ENCODE results near the gene TSKS. TPM values are rescaled to one million over a fixed set of nuclear protein-coding genes. Genes with fewer than 3 reads are reported as not detected.

The TSKS gene
- polyA plus RNA-seq, 1 donor (not counting 4 experiments of a cell fraction or from before 2014, with no cell fraction given): 1.9 TPM

DNA sequence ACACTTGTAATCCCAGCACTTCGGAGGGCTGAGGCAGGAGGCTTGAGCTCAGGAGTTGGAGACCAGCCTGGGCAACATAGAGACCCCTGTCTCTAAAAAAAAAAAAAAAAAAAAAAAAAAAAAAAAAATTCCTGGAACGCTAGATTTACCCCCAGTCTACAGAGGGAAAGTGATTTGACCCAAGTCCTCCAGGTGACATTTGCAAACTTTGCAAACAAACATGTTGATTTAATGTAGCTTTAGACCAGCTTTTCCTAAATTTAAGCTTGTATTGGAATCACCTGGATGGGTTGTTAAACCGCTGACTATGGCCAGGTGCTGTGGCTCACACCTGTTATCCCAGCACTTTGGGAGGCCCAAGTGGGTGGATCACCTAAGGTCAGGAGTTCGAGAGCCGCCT lies 63.7 kb downstream of the TSKS start:
- H3K9ac ChIP-seq (ENCODE audit: control insufficient read depth, extremely low read depth, insufficient read depth, low read length): no peak overlapping the region
- no peak overlapping the region for H3K4me2 ChIP-seq (ENCODE audit: control insufficient read depth, extremely low read depth, insufficient read depth, low read depth, low read length)
- DNase-seq (ENCODE audit: low read depth, low spot score): no peak
- H3K27ac ChIP-seq (ENCODE audit: control insufficient read depth, insufficient read depth, low read length): no peak overlapping the region
- no peak for TF ChIP-seq EZH2 (IDR thresholded peaks at IDR 0.05; ENCODE audit: low read length)
- TF ChIP-seq, protein P1, sequence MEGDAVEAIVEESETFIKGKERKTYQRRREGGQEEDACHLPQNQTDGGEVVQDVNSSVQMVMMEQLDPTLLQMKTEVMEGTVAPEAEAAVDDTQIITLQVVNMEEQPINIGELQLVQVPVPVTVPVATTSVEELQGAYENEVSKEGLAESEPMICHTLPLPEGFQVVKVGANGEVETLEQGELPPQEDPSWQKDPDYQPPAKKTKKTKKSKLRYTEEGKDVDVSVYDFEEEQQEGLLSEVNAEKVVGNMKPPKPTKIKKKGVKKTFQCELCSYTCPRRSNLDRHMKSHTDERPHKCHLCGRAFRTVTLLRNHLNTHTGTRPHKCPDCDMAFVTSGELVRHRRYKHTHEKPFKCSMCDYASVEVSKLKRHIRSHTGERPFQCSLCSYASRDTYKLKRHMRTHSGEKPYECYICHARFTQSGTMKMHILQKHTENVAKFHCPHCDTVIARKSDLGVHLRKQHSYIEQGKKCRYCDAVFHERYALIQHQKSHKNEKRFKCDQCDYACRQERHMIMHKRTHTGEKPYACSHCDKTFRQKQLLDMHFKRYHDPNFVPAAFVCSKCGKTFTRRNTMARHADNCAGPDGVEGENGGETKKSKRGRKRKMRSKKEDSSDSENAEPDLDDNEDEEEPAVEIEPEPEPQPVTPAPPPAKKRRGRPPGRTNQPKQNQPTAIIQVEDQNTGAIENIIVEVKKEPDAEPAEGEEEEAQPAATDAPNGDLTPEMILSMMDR (optimal IDR thresholded peaks at IDR 0.05 in 1 of 3, IDR thresholded peaks at IDR 0.05 in 1 of 3, conservative IDR thresholded peaks at IDR 0.05 in 1 of 3; ENCODE audit: extremely low read depth in 1 of 3, insufficient read depth in 2 of 3, low read length in 3 of 3): no peak
- H3K4me3 ChIP-seq (ENCODE audit: control insufficient read depth in 2 of 3, extremely low read depth in 1 of 3, insufficient read depth in 2 of 3, low read depth in 1 of 3, low read length in 3 of 3): no peak overlapping the region
- no peaks in the 10 kb centered on the region for H3K4me1 ChIP-seq (ENCODE audit: control insufficient read depth, extremely low read depth, insufficient read depth, low read length)
- H3K27me3 ChIP-seq (ENCODE audit: control insufficient read depth, extremely low read depth, insufficient read depth, low read length): peaks cover 14% of the 10 kb centered on the region
- no peaks in the 10 kb centered on the region for H3K79me2 ChIP-seq (ENCODE audit: control insufficient read depth, insufficient read depth, low read length)
- no peaks in the 10 kb centered on the region for H3K36me3 ChIP-seq (ENCODE audit: control insufficient read depth in 2 of 2, extremely low read depth in 1 of 2, insufficient read depth in 2 of 2, low read length in 2 of 2)
- no peak overlapping the region for H2AFZ ChIP-seq (ENCODE audit: control insufficient read depth, low read length)
- no peaks in the 10 kb centered on the region for H3K9me3 ChIP-seq (ENCODE audit: control insufficient read depth, low read depth, low read length)
- H4K20me1 ChIP-seq (ENCODE audit: control insufficient read depth, extremely low read depth, insufficient read depth, low read length): no peaks in the 10 kb centered on the region
- no peak for FAIRE-seq
- H3K9me1 ChIP-seq (ENCODE audit: control insufficient read depth, extremely low read depth, insufficient read depth, low read length): no peaks in the 10 kb centered on the region
- dilution Hi-C loops (cut with MboI; ENCODE audit: extremely low pct_ligation_motif_present, low sequenced_read_pairs): no loop called here

DNA sequence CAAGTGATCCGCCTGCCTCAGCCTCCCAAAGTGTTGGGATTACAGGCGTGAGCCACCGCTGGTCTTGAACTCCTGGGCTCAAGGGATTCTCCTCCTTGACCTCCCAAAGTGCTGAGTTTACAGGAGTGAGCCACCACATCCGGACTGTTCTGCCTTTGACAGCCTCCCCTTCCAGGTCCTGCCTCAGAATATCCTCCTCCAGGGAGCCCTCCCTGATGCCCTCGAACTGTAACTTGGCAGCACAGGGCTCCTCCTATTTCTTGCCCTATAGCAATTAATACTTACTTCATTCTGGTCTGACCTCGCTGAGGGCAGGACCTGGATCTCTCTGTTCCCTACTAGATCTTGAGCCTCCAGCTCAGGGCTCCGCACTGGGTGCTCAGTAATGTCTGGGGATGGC lies 66.2 kb downstream of the TSKS start:
- DNase-seq (ENCODE audit: low read depth, low spot score): no peak
- Histone ChIP-seq H3K27me3 (ENCODE audit: control insufficient read depth, extremely low read depth, insufficient read depth, low read length) (peaks cover 14% of the 10 kb centered on the region), H3K36me3 (ENCODE audit: control insufficient read depth in 2 of 2, extremely low read depth in 1 of 2, insufficient read depth in 2 of 2, low read length in 2 of 2) (no peaks in the 10 kb centered on the region), H3K27ac (ENCODE audit: control insufficient read depth, insufficient read depth, low read length) (no peak overlapping the region), H3K4me3 (ENCODE audit: control insufficient read depth in 2 of 3, extremely low read depth in 1 of 3, insufficient read depth in 2 of 3, low read depth in 1 of 3, low read length in 3 of 3) (no peak overlapping the region), H2AFZ (ENCODE audit: control insufficient read depth, low read length) (no peak overlapping the region), H4K20me1 (ENCODE audit: control insufficient read depth, extremely low read depth, insufficient read depth, low read length) (no peaks in the 10 kb centered on the region), H3K79me2 (ENCODE audit: control insufficient read depth, insufficient read depth, low read length) (no peaks in the 10 kb centered on the region), H3K4me1 (ENCODE audit: control insufficient read depth, extremely low read depth, insufficient read depth, low read length) (no peaks in the 10 kb centered on the region), H3K9me1 (ENCODE audit: control insufficient read depth, extremely low read depth, insufficient read depth, low read length) (no peaks in the 10 kb centered on the region), H3K9ac (ENCODE audit: control insufficient read depth, extremely low read depth, insufficient read depth, low read length) (no peak overlapping the region), H3K4me2 (ENCODE audit: control insufficient read depth, extremely low read depth, insufficient read depth, low read depth, low read length) (no peak overlapping the region), H3K9me3 (ENCODE audit: control insufficient read depth, low read depth, low read length) (no peaks in the 10 kb centered on the region)
- dilution Hi-C loops (cut with MboI; ENCODE audit: extremely low pct_ligation_motif_present, low sequenced_read_pairs): no loop called here
- TF ChIP-seq, protein P1 (optimal IDR thresholded peaks at IDR 0.05 in 1 of 3, IDR thresholded peaks at IDR 0.05 in 1 of 3, conservative IDR thresholded peaks at IDR 0.05 in 1 of 3; ENCODE audit: extremely low read depth in 1 of 3, insufficient read depth in 2 of 3, low read length in 3 of 3): no peak
- TF ChIP-seq EZH2 (IDR thresholded peaks at IDR 0.05; ENCODE audit: low read length): no peak
- FAIRE-seq: no peak
